Astrocyte of the spinal cord (primary cell): ENCODE results near the gene LRP1B.

Experiments used
- DNase-seq: peaks from one replicate; pipeline ENCODE4 v3.0.0; 2011; ENCODE audit warnings: low read depth, low spot score
- H3K4me3 ChIP-seq: 2 replicates; pipeline ENCODE4 v1.5.1; 2011; ENCODE audit warnings: low read depth, mild to moderate bottlenecking, low read length, moderate library complexity
- CTCF ChIP-seq: IDR thresholded peaks from 2 replicates; pipeline ENCODE4 v1.5.1; 2012; ENCODE audit warnings: low read depth, mild to moderate bottlenecking, low read length, inconsistent platforms
- in situ Hi-C: cut with HindIII; loops from 2 replicates; pipeline ENCODE4 v1.10.0; 2017; ENCODE audit warnings: low sequenced_read_pairs

Gene LRP1B

GRCh38 chr2:140506606-140507005, 1624.2 kb downstream of the LRP1B start:
- DNase-seq, result peak; percentile 87
- no peak overlapping the region for H3K4me3 ChIP-seq
- in situ Hi-C loops, result no loop called here

DNA sequence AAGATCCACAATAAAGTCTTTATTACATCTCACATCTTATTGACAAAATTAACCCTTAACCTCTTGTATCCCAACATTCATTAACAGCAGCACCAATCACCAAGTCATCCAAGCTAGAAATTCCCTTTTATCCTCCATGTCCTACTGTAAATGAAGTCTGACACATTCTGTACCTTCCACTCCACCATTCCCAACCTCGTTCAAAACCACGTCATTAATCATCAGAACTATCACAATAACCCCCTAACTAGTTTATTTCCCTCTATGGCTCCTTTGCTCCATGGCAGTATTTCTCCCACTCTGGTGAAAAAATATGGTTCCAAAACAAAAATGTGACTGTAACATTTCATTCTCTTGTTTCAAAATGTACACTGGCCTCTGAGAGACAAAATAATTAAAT, 1626.2 kb downstream of the LRP1B start:
- DNase-seq, result peak; percentile 20
- in situ Hi-C loops, result no loop called here
- H3K4me3 ChIP-seq, result no peak overlapping the region

More at GRCh38 chr2:140506606-140507005, 1624.2 kb downstream of the LRP1B start:
- TF ChIP-seq CTCF, result no peak

DNA sequence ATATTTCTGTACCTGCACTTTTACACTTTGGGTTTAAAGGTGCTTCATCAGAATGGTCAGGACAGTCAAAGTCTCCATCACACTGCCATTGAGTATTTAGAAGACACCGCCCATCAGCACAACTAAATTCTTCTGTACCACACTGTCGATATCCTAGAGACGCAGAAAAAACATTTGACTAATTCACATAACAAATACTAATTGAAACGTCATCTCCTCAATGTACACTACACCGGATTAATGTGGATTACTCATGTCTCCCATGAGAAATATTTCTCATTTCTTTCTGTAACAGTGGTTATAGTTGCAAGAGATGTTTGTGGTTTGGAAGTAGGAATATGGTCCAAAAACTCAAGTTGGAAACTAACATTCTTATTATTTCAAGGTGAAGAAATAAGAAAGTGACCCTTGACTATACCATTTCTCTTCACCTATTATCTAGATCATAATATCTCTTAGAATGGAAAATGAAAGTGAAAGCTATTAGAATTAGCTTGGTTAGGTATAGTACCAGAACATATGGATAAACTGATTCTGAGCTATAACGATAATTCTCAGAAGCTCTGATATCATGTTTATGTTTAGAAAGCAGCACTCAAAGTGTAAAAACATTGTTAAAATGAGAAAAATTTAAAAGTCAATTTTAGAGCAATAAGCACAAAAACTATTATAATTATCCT, 1627.7 kb downstream of the LRP1B start:
- no peak for TF ChIP-seq CTCF
- in situ Hi-C loops, result no loop called here
- no peak overlapping the region for H3K4me3 ChIP-seq
- DNase-seq, result peak; percentile 95

More for the DNA sequence above, 1626.2 kb downstream of the LRP1B start:
- TF ChIP-seq CTCF, result no peak

DNA sequence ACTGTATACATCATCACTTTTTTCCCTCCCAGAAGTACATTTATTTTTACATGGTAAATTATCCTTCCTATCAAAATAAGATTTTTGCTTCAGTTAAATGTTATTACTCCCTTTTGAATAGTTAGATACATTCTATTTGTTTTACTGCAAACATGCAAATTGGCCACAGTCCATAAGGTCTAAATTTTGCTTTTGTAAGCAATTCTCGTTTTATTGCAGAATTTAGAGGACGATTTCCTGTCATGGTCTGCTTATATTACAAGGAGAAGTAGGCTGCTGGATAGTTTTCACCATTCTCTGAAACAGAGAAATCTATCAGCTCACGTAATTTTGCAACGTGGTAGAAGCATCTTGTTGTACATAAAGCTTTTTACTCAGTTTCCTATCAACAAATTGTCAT, 1632.5 kb downstream of the LRP1B start:
- no peak for DNase-seq
- TF ChIP-seq CTCF, result no peak
- H3K4me3 ChIP-seq, result no peak overlapping the region
- in situ Hi-C loops, result no loop called here

DNA sequence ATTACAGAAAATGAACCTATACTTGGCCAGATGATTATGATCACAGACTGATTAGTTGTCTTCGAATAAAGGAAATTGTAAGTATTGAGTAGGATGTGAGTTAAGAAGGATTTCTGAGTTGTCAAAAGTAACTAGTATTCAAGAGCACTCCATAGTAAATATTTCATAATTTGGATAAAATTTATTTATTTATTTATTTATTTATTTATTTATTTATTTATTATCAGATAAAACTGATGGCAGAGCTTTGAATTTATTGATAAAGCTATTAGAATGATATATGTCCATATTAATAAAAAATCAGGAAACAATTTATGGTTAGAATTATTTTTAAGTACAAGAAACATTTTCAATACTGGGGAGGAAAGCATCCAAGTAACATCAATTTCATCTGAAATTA, 1634.1 kb downstream of the LRP1B start:
- no peak overlapping the region for H3K4me3 ChIP-seq
- in situ Hi-C loops, result no loop called here
- DNase-seq, result no peak
- TF ChIP-seq CTCF, result no peak

DNA sequence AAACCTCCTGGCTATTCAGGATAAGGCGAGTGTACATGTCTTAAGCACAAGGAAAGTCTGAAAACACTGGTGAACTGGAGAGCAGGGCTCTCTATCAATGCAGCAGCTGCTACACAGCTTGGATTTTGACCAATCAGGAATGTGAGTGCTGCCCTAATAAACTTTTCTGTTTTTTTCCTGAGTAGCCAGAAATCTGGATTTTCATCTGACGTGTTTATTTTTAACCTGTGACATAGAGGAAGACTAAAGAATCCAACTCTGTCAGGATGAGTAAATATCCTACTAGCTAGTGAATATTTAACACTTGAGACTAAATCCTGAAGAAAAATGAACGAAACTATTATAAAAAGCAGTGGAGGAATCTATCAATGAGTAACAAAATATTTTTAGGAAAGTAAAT, 1638.9 kb downstream of the LRP1B start:
- no peak for DNase-seq
- in situ Hi-C loops, result no loop called here
- no peak overlapping the region for H3K4me3 ChIP-seq
- no peak for TF ChIP-seq CTCF
